Stimulated activated CD4-positive, alpha-beta T cell treated with anti-CD3 and anti-CD28 coated beads, Interleukin-12 subunit alpha, Interleukin-12 subunit beta, amount 100 ng/mL, for 48 hours (primary cell): ENCODE data around the gene DOCK4.

Source experiments
- DNase-seq, 3 donors: peaks; one replicate each; pipeline ENCODE4 v3.0.0-alpha.2; 2020; ENCODE audit warnings: low read depth in 2 of 3, low spot score in 1 of 3

Gene DOCK4

DNA sequence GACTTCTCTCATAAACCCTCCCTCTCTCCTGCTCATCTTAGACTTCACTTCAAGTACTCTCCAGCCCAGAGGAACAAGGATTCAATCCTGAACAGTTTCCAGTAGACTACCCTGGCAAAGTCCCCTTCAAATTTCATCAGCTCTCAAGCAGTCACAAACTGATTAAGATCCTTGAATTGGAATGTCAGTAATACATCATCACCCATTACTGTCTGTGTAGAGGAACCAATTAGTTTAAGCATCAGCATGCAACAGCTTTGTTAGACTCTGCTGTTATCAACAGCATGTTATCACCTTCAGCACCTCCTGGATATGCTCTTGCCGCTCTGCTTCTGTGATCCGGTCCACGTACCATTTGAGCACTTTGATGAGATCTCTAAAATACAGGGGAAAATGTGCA, 336.9 kb downstream of the DOCK4 start:
- no peak for DNase-seq

DNA sequence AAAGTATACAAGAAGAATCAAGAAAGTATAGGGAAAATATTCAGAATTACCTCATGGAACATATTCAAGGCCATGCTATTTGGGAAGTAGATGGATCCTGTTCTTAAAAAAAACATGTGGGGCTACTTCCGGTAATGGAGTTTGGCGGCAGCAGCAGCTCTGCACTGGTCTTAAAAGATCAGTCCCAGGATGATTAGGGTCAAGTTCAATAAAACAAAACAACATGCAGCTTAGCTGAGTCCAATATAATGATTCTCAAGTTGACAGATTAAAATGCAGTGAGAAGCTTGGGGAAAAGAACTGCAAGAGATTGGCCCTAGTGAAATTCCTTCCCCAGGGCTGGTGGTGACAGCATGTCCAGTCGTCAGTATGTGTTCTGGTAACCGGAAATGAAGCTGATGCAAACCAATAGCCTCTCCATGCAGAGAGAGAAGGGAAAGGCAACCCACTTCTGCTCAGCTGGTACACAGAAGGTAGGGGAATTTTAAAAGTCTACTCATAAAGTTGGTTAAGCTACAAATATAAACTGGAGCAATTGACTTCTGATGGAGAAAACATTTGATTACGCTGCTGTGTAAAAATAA, 338.8 kb downstream of the DOCK4 start:
- DNase-seq = no peak

DNA sequence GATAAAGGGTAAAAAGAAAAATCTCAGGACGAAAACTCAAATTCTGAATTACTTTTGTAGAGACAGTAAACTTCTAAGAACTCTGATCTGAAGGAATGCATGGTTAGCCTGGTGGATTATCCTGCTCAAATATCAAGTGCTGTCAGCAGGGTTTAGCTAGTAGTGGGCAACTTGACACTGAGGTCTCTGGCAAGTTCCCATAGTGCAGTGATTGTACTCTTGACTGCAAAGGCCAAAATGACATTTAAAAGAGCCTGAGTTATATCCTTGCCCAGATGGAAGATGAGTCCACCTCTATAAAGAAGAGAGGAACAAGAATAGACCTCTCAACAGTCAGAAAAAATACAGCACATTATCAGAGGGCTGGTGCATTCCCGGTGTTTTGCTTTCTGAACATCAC, 339.4 kb downstream of the DOCK4 start:
- no peak for DNase-seq

DNA sequence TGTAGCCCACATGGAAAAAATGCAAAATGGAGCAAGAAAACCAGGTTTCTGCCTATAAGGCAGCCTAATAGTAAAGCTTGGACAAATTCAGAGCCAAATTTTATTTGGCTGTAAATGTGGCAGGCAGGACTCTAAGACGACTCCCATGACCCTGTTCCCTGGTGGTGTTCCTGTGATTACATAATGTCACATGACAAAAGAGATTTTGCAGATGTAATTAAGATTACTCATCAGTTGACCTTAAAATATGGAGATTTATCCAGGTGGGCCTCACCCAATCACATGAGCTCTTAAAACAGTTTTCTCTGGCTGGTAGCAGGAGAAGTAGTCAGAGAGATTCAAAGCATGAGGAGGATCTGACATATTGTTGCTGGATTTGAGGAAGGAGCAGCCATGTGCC, 340.8 kb downstream of the DOCK4 start:
- DNase-seq = no peak

DNA sequence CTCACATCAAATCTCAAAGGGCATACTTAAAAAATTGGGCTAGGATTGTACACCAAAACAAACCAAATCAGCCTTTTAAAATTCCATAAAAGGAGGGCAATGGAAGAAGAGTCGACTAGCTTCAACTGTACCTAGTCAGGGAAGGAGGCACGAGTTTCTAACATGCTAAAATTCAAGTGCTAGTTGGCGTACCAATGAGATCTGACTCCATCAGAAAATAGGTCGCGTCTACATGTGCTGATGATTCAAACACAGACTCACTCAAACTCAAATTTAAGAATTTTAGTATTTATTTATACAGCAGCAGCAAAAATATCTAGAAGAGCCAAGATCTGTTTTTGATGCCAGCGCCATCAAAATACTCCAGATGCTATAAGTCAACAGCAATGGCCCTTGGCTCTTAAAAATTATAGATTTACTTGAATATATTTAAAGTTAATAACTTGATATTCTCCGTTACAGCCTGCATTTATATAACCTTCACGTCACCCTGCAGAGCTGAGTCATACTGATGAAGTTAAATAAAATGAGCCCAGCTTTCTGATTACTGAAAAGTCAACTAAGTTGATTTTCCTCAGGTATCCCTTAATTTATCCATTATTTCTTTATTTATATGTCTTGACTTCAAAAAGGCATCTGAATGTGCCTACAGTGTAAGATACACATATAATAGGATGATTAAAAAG, 341.8 kb downstream of the DOCK4 start:
- no peak for DNase-seq

DNA sequence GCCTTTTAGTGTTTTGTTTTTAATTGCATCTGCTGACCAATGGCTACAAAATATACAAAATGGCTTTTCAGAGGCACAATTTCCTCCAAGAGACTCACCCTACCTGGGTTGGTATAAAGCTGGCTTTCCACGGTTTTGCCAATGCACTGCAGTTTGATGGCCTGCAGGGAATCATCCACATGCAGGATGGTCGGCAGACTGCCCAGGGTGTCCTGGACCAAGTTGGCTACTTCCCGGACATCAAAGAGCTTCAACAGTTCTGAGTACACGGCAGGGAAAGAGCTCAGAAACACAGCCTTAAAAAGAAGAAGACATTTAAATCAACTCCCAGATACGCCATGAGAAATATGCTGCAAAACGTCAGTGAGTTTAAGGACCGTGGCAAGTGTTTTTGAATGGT, 342.9 kb downstream of the DOCK4 start:
- no peak for DNase-seq

DNA sequence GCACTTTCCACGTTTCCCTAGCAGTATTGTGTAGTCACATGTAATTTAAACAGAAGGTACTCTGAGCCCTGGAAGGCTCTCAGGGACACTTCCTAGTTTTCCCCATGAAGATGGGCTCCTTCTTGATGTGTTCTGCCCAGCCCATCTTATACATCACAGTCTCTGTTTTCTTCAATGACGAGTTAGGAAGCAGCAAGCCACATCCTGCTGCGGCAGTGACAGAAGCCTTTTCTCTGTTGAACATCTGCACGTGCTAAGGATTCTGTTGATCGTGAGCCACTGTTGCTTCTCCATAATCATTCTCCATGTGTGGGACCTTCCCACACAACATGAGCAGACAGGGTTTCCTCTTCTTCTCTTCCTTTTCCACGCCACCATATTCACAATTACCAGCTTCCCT, 346.0 kb downstream of the DOCK4 start:
- no peak for DNase-seq

DNA sequence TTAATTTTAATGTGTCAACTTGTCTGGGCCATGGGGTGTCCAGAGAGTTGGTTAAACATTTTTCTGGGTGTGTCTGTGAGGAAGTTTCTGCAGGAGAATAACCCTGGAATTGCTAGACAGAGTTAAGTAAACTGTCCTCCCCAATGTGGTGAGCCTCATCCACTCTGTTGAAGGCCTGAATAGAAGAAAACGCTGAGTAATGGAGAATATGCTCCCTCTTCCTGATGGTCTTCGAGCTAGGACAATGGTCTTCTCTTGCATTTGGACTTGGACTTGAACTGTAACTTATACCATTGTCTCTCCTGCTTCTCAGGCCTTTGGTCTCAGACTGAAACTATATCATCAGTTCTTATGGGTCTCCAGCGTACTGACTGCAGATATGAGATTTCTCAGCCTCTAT, 347.9 kb downstream of the DOCK4 start:
- DNase-seq = no peak

DNA sequence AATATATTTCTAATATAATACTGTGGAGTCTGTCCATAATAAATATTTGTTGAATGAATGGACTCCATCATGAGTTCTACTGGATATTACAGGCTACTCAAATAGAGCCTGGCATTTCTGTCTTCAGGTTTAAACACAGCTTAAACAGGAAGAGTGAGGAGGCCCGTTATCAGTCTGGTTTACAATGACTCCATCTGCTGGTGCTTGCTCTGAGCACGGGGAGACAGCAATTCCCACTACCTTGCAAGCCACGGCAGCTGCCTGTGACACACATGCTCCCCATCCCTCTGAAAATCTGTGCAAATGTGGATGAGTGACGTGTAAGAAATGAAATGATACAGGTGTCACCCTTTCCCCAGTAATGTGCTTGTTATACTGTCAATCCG, 350.4 kb downstream of the DOCK4 start:
- no peak for DNase-seq

DNA sequence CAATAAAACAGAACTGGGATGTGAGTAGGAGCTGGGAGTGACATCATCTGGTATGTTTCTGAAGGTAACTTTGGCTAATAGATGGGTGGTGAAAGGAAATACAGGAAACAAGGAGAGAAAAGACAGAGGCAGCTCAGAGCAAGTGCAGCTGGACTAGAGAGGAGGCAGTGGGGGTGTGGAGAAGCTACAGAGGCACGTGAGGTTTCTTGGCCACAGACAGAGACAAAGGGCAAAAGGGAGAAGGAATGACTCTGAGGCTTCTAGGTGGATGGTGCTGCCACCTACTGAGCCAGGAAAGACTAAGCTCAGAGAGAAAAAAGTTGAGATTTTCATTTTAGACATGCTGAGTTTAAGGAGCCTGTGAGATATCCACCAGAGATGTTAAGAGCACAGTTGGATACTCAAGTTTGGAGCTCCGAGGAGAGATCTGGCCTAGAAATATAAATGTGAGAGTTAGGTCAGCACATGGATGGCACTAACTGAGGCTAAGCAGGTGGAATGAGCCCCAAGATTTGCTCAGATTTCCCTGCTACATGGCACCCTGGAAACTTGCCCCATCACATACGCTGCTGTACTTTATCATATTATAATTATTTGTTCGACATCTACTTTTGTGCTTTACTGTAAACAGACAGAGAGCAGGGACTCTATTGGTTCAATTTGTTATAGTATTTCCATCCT, 350.9 kb downstream of the DOCK4 start:
- DNase-seq = no peak

DNA sequence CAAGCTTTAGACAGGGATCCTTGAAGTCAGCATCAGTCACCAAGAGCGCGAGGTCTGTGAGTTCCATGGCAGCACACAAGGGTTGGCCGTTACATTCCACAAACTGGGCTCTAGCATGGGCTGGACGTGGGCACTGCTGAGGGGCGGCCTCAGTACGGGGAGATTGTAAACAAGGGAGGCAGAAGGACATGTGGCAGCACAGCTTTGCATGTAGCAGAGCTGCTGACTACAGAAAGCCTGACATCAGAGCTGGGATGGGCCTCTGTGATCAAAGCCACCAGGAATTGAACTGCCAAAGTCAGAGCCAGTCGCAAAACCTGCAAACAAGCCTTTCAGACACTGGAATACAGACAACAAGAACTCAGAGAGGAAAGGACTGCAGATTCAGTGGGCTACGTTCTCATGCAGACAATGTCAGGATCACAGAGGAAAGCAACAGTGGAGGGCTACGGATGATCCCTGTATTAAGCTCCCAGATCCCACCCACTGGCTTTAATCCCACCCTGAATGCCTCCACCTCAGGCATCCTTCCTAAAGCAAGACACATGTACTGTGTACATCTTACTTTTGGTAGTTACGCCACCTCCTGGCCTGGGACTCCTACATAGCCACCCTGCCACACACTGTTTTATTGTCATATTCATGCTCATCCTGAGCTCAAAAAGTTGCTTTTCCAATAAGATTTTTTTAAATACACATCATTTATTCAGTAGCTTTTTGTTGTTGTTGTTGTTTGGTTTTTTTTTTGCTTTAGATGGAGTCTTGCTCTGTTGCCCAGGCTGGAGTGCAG, 352.8 kb downstream of the DOCK4 start:
- DNase-seq = no peak

DNA sequence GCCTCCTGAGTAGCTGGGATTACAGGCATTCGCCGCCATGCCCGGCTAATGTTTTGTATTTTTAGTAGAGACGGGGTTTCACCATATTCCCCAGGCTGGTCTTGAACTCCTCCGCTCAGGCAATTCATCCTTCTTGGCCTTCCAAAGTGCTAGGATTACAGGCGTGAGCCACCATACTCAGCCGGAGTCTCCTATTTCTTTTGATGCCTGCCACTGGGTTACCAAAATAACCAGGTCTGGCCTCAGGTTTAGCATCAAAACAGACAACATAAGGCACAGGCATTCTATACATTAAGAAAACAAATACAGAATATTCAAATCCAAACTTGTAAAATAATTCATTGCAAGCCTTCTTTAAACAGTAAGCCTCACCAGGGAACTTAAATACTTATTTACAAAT, 354.1 kb downstream of the DOCK4 start:
- DNase-seq = no peak

DNA sequence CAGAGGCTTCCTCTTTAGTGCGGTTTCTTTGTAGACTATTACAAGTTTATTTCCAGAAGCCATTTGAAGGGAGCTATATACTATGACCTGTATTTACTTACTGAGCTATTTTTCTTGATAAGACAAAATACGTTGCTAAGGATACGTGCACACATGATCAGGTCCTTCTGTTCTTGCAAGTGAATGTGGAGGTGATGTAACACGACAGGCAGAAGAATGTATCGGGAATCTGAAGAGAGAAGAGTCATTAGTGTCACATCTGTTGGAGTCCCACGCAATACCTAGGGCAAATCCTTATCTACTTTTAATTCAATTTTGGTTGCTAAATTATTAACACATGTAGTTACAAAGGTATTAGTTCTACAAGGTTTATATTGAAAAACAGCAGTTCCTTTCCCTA, 359.3 kb downstream of the DOCK4 start:
- DNase-seq = no peak

DNA sequence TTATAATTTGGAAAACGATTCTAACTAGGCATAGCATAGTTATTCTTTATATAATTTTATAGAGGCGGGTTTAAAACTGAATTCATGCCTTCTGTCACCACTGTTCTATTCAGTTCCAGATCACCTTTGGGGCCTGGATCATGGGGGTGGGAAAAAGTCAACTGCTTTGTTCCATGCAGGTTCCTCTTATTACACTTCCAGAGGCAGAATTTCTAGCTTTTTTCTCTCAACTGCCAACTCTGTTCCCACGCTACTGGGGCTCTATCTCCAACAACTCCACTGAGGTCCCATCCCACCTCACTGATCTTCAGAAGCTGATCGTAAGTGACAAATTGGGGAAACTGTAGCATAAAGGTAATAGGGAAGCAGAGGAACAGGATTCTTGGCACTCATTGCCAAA, 360.3 kb downstream of the DOCK4 start:
- no peak for DNase-seq

DNA sequence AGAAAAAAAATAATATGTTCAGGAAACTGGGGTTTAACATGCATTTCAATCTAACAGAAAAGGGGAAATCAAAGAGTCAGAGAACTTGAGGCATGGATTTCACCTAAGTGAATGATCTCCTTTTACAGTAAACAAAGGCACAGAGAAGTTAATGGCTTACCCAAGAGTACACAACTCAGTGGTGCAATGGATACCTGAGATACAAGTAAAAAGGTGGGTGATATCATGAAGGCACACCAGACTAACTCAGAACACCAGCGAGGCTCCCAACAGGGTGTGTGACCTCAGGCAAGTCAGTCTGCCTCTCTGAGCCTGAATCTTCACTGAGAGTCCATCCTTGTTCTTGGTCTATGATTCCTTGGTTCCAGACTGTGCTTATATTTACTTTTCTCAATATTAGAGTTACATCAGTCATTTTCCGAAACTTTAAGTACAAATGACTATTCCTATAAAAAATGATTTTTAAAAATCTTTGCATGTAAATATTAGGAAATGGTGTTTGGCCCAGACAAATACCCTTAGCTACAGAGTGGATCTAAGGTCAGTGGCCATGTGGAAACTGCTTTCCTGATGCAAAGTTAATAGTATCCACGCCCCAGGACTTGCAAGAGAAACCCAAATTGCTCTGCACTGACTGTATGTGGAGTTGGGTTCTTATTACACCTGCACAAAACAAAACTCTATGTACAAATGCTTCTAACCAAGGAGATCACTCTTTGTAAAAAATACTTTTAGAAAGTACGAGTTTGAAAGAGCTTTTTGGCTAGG, 361.1 kb downstream of the DOCK4 start:
- no peak for DNase-seq

DNA sequence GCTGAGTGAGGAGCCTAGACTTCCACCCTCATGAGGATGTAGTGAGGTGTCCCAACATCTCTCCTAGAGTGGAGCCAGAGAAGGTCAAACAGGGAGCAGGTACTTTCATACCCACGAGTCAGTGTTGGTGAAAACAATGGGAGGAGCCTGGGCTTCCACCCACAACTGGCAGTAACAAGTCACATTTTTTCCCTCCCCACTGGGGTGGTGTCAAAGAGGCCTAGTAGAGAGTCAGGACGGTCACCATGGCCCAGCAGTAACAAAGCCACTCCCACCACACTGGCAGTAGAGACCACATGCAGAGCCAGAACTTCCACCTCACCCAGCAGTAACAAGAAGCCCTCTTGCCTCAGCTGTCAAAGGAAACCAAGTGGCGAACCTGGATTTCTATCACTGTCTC, 363.7 kb downstream of the DOCK4 start:
- no peak for DNase-seq

DNA sequence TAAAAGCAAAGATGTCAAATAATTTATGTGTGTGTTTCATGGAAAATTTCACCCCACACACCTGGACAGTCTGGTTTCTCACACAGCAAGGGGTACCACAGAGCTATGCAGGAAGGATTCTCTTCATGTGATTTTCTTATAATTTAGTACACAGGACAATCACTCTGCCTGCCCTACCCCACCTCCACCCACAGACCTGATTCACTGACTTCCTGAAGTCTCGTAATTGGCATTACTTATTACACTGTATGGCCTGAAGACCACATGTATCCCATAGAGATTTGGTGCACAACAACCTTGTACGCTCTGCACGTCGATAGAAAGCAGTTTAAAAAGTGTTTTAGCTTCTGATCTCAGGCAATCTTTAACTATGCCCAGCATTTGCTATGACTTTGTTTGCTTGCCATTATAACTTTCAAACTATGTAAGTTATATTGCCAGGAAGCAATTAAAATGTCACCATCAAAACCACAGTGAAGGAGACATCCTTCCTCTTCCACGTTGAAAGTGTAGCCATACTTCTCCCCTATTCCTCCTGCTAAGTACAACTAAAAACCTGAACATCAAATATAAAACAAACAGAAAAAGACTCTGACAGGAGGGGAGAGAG, 364.5 kb downstream of the DOCK4 start:
- DNase-seq = no peak

DNA sequence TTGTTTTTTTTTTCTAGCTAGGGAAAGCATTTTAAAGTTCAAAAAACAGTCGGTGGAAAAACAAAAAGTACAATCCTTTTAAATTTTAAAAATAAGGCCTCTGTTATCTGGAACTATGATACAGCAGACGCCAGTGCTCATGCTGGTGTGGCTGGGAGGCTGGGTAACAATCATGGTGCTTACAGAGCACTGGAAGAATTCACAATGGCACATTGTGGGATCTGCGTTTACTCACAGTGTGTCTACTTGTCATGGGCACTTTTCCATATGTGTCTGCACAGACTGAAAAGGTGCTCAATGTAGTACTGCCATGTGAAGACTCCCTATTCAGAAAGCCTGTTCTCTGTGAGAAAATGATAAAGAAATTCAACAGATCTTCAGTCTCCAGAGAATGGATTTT, 365.7 kb downstream of the DOCK4 start:
- no peak for DNase-seq

DNA sequence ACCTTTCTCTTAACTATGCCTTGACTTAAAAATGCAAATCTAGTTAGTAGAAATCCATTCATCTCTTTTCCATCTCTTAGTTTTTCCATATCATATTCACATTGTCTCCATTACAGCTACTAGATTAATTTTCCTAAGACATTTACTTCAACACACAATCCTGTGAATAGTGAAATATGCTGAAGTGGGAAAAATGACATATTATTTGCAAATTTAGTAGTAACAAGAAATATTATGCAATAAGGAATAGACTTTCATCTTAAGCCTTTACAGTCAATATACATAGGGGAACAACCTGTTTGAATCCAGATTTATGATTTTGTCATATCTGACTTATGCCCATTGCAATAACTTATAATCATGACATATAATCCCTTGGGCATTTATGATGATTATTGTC, 366.9 kb downstream of the DOCK4 start:
- DNase-seq = no peak

DNA sequence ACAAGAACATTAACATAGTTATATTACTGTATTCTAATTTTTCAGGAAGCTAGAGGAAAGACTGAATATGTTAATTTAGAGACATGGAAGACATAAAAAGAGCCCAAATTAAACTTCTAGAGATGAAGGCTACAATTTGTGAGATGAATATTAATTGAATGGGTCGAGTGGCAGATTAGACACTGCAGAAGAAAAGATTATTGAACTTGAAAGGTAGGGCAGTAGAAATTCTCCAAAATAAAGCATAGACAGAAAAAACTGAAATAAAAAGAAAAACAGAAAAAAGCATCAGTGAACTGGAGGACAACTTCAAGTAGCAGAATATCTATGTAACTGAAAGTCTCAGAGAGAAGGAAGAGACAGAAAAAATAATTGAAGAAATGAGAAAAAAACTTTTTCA, 369.6 kb downstream of the DOCK4 start:
- no peak for DNase-seq

DNA sequence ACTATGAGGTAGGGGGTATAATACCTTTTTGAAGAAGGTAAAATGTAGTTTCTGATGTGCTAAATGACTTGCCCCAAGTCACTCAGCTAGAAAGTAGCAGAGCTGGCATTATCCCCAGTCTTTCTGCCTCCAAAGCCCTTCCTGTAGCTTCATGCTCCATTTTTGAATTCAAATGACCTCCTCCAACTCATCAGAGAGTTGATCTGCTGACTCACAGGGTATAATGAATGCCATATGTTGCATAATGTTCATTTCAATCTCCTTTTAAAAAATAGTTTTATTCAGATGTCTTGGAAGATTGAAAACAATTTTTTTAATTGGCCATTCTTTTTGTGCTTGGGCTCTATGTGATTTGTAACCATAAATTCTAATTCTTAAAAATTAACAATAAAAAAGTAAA, 371.1 kb downstream of the DOCK4 start:
- no peak for DNase-seq
